HEK293 (cell line): ENCODE results near the gene ELL.
A peak's percentile ranks its signal among the peaks of the same experiment; 100 is the strongest.

Experiments used
- CTCF ChIA-PET: fragments of 350-600 bp; formaldehyde crosslinking; extraction: SDS; loops from one replicate; lab custom pipeline; 2021; ENCODE audit warnings: antibody characterized with exemption; lab: Yijun Ruan, JAX
- POLR2A ChIA-PET: fragments of 300-600 bp; formaldehyde crosslinking; extraction: SDS; loops from one replicate; lab custom pipeline; 2020; ENCODE audit warnings: antibody characterized with exemption, inconsistent platforms; lab: Yijun Ruan, JAX
- H3K27ac ChIP-seq: fragments of 200-500 bp; sonication (Bioruptor generic); 2 replicates; pipeline ENCODE4 v1.5.1; 2014; ENCODE audit warnings: low read depth, low read length, control low read depth, inconsistent platforms; ENCODE audit errors: extremely low read depth
- H3K36me3 ChIP-seq, 2 experiments: fragments of 200-500 bp in 1 of 2; sonication (Bioruptor generic) in 1 of 2; 1 replicate in 1 of 2; 2 replicates in 1 of 2; pipeline ENCODE4 v1.5.1; 2014 to 2017; ENCODE audit warnings: inconsistent platforms in 2 of 2, low read length in 2 of 2; ENCODE audit not compliant: control insufficient read depth in 2 of 2, insufficient read depth in 1 of 2
- H3K4me1 ChIP-seq: fragments of 200-500 bp; sonication (Bioruptor generic); 2 replicates; pipeline ENCODE4 v1.5.1; 2014; ENCODE audit warnings: mild to moderate bottlenecking, low read length, inconsistent platforms; ENCODE audit not compliant: control insufficient read depth, insufficient read depth
- H3K4me3 ChIP-seq: 2 replicates; pipeline ENCODE4 v1.5.1; 2011; ENCODE audit warnings: low read depth, mild to moderate bottlenecking, control low read depth, low read length, moderate library complexity
- H3K9me3 ChIP-seq: fragments of 200-500 bp; sonication (Bioruptor generic); 2 replicates; pipeline ENCODE4 v1.5.1; 2014; ENCODE audit warnings: low read depth, low read length, inconsistent platforms; ENCODE audit not compliant: control insufficient read depth, insufficient read depth
- EGR2 ChIP-seq: fragments of 450-650 bp; formaldehyde crosslinking; IDR thresholded peaks from 2 replicates; pipeline ENCODE4 v1.5.1; 2016; ENCODE audit warnings: low read depth, missing biosample characterization, missing genetic modification characterization
- INSM2 ChIP-seq: fragments of 450-650 bp; formaldehyde crosslinking; IDR thresholded peaks from 2 replicates; pipeline ENCODE4 v1.5.1; 2016; ENCODE audit warnings: missing biosample characterization, missing genetic modification characterization
- KLF9 ChIP-seq: fragments of 450-650 bp; formaldehyde crosslinking; IDR thresholded peaks from 2 replicates; pipeline ENCODE4 v1.5.1; 2016; ENCODE audit warnings: missing biosample characterization, missing genetic modification characterization, low read depth
- MYNN ChIP-seq: fragments of 450-650 bp; formaldehyde crosslinking; IDR thresholded peaks from 2 replicates; pipeline ENCODE4 v1.5.1; 2016; ENCODE audit warnings: missing biosample characterization, missing genetic modification characterization, borderline replicate concordance
- PATZ1 ChIP-seq: fragments of 450-650 bp; formaldehyde crosslinking; IDR thresholded peaks from 2 replicates; pipeline ENCODE4 v1.5.1; 2016; ENCODE audit warnings: missing biosample characterization, missing genetic modification characterization
- PRDM1 ChIP-seq: fragments of 450-650 bp; formaldehyde crosslinking; IDR thresholded peaks from 2 replicates; pipeline ENCODE4; 2016; ENCODE audit warnings: missing biosample characterization, missing genetic modification characterization
- SP3 ChIP-seq: fragments of 450-650 bp; formaldehyde crosslinking; IDR thresholded peaks from 2 replicates; pipeline ENCODE4 v1.5.1; 2016; ENCODE audit warnings: missing biosample characterization, missing genetic modification characterization
- TSHZ1 ChIP-seq: fragments of 450-650 bp; formaldehyde crosslinking; IDR thresholded peaks from 2 replicates; pipeline ENCODE4 v1.5.1; 2016; ENCODE audit warnings: missing biosample characterization, missing genetic modification characterization, borderline replicate concordance
- ZBTB20 ChIP-seq: fragments of 450-650 bp; formaldehyde crosslinking; IDR thresholded peaks from 2 replicates; pipeline ENCODE4 v1.5.1; 2016; ENCODE audit warnings: missing biosample characterization, missing genetic modification characterization
- ZBTB21 ChIP-seq: fragments of 450-650 bp; formaldehyde crosslinking; IDR thresholded peaks from 2 replicates; pipeline ENCODE4 v1.5.1; 2017; ENCODE audit warnings: missing biosample characterization, missing genetic modification characterization
- ZBTB26 ChIP-seq: fragments of 450-650 bp; formaldehyde crosslinking; optimal IDR thresholded peaks from 2 replicates; pipeline ENCODE3; 2016; ENCODE audit warnings: missing biosample characterization, mild to moderate bottlenecking, missing genetic modification characterization
- ZIC2 ChIP-seq: fragments of 450-650 bp; formaldehyde crosslinking; IDR thresholded peaks from 2 replicates; pipeline ENCODE4 v1.5.1; 2016; ENCODE audit warnings: missing biosample characterization, missing genetic modification characterization
- ZNF121 ChIP-seq: fragments of 450-650 bp; formaldehyde crosslinking; IDR thresholded peaks from 2 replicates; pipeline ENCODE4 v1.5.1; 2016; ENCODE audit warnings: missing biosample characterization, missing genetic modification characterization
- ZNF280D ChIP-seq: fragments of 450-650 bp; formaldehyde crosslinking; IDR thresholded peaks from 2 replicates; pipeline ENCODE4 v1.5.1; 2016; ENCODE audit warnings: missing biosample characterization, missing genetic modification characterization
- ZNF341 ChIP-seq: fragments of 450-650 bp; formaldehyde crosslinking; IDR thresholded peaks from 2 replicates; pipeline ENCODE4; 2016; ENCODE audit warnings: low read depth, missing biosample characterization, missing genetic modification characterization
- ZNF558 ChIP-seq: fragments of 450-650 bp; formaldehyde crosslinking; IDR thresholded peaks from 2 replicates; pipeline ENCODE4 v1.5.1; 2016; ENCODE audit warnings: missing biosample characterization, missing genetic modification characterization
- ZNF623 ChIP-seq: fragments of 450-650 bp; formaldehyde crosslinking; IDR thresholded peaks from 2 replicates; pipeline ENCODE4 v1.5.1; 2016; ENCODE audit warnings: missing biosample characterization, missing genetic modification characterization
- ZNF654 ChIP-seq: fragments of 450-650 bp; formaldehyde crosslinking; IDR thresholded peaks from 2 replicates; pipeline ENCODE4 v1.5.1; 2016; ENCODE audit warnings: low read depth, missing biosample characterization, missing genetic modification characterization
- ZSCAN30 ChIP-seq: fragments of 450-650 bp; IDR thresholded peaks from 2 replicates; pipeline ENCODE4 v1.5.1; 2018; ENCODE audit warnings: missing biosample characterization, mild to moderate bottlenecking, missing genetic modification characterization, moderate library complexity
- ZSCAN4 ChIP-seq: fragments of 450-650 bp; formaldehyde crosslinking; IDR thresholded peaks from 2 replicates; pipeline ENCODE4 v1.5.1; 2017; ENCODE audit warnings: missing biosample characterization, missing genetic modification characterization
- ZXDB ChIP-seq: fragments of 450-650 bp; formaldehyde crosslinking; IDR thresholded peaks from 2 replicates; pipeline ENCODE4 v1.5.1; 2016; ENCODE audit warnings: missing biosample characterization, missing genetic modification characterization

The ELL gene

GRCh38 chr19:18429717-18430416 is 92.0 kb downstream of the ELL start (continued):
- TF ChIP-seq ZNF280D (no peak), MYNN (tag by site-specific recombination) (no peak), ZSCAN30 (peak; percentile 62; the same call in 1 of the 2 replicates), ZBTB20 (tag by site-specific recombination) (no peak), INSM2 (tag by site-specific recombination) (no peak), ZNF623 (tag by site-specific recombination) (no peak), ZNF558 (tag by site-specific recombination) (no peak), ZNF121 (tag by site-specific recombination) (no peak)
- TF ChIP-seq, all 188 proteins: peak for 9

- no peaks in the 10 kb centered on the region for H3K36me3 ChIP-seq
- CTCF ChIA-PET = interaction anchor here (0.6 to 1.3 kb wide), 5 partner anchors 10 to 122 kb away, joined by 3 to 7 read pairs (median 3); partner anchors contain the start of gene SSBP4
- no peaks in the 10 kb centered on the region for H3K9me3 ChIP-seq
- H3K4me1 ChIP-seq = peaks cover 17% of the 10 kb centered on the region
- peak overlapping the region; percentile 54 for H3K4me3 ChIP-seq
- POLR2A ChIA-PET = interaction anchor here (0.8 to 1.7 kb wide), 4 partner anchors 8 to 148 kb away, joined by 3 to 6 read pairs (median 4); partner anchors contain the start of genes JUND and SSBP4
- peak overlapping the region; percentile 41; the same call in 1 of the 2 replicates for H3K27ac ChIP-seq
- TF ChIP-seq SP3 (tag by site-specific recombination) = peak; percentile 73
- peak; percentile 99 for TF ChIP-seq PATZ1
- no peak for TF ChIP-seq ZSCAN4 (tag by site-specific recombination)
- TF ChIP-seq ZNF341 (tag by site-specific recombination) = peak; percentile 55
- TF ChIP-seq ZNF654 (tag by site-specific recombination) = no peak
- no peak for TF ChIP-seq PRDM1 (tag by site-specific recombination)
- peak; percentile 49; the same call in 1 of the 2 replicates for TF ChIP-seq ZBTB21 (tag by site-specific recombination)
- TF ChIP-seq ZXDB (tag by site-specific recombination) = peak; percentile 53; the same call in 1 of the 2 replicates
- TF ChIP-seq KLF9 = peak; percentile 63
- TF ChIP-seq TSHZ1 (tag by site-specific recombination) = peak; percentile 49; the same call in 1 of the 2 replicates
- peak; percentile 85 for TF ChIP-seq ZIC2 (tag by site-specific recombination)
- peak; percentile 85 for TF ChIP-seq EGR2 (tag by site-specific recombination)
- peak; percentile 92 for TF ChIP-seq ZBTB26 (tag by site-specific recombination)
Measured at GRCh38 chr19:18428787-18429674, 92.8 kb downstream of the ELL start.
